GM23338 (cell line): ENCODE results near the gene LIX1L.

Experiments used
- CTCF ChIP-seq, 2 experiments: fragments of 200-600 bp in 1 of 2; sonication (generic) in 1 of 2; conservative IDR thresholded peaks; 2 replicates each; pipeline versions ENCODE4 v1.5.1 to v1.6.1; 2016 to 2017; ENCODE audit warnings: antibody characterized with exemption in 2 of 2, low read depth in 2 of 2, mild to moderate bottlenecking in 2 of 2, moderate library complexity in 1 of 2
- NANOG ChIP-seq: IDR thresholded peaks from 2 replicates; pipeline ENCODE4 v1.6.1; 2016; ENCODE audit warnings: antibody characterized with exemption, borderline replicate concordance

GRCh38 chr1:145944532-145944931, 13.3 kb downstream of the LIX1L start:
- TF ChIP-seq CTCF (conservative IDR thresholded peaks at IDR 0.05; ENCODE audit: low read depth in 2 of 2) (no peak), NANOG (no peak)
